H54 (cell line): ENCODE measurements around the gene FAT1.
A peak's percentile ranks its signal among the peaks of the same experiment; 100 is the strongest.

ENCODE experiments used
- DNase-seq: peaks from one replicate; pipeline ENCODE4 v3.0.0; 2011; ENCODE audit warnings: low spot score, mixed read lengths; ENCODE audit not compliant: insufficient read length
- FAIRE-seq: peaks from 3 replicates; lab custom pipeline; 2011; peaks lifted over from hg19 to GRCh38; lab: Jason Lieb, UNC
- POLR2A ChIP-seq: IDR thresholded peaks from 2 replicates; pipeline ENCODE4 v1.6.1; 2011; ENCODE audit warnings: low read depth, mild to moderate bottlenecking, low read length

FAT1 gene

GRCh38 chr4:186704057-186704456 is 19.6 kb downstream of the FAT1 start:
- FAIRE-seq (no peak), DNase-seq (no peak)

GRCh38 chr4:186703510-186703909 is 20.1 kb downstream of the FAT1 start:
- TF ChIP-seq POLR2A: no peak
- FAIRE-seq: no peak
- no peak for DNase-seq

More at GRCh38 chr4:186704057-186704456, 19.6 kb downstream of the FAT1 start:
- TF ChIP-seq POLR2A: no peak

GRCh38 chr4:186702940-186703339 is 20.7 kb downstream of the FAT1 start:
- DNase-seq (no peak), FAIRE-seq (no peak)
- no peak for TF ChIP-seq POLR2A

- no peak for FAIRE-seq
- no peak for DNase-seq
- TF ChIP-seq POLR2A: no peak
Measured at GRCh38 chr4:186702297-186702696, 21.4 kb downstream of the FAT1 start.

- no peak for DNase-seq
- no peak for TF ChIP-seq POLR2A
- no peak for FAIRE-seq
Measured at GRCh38 chr4:186701788-186702187, 21.9 kb downstream of the FAT1 start.

- no peak for FAIRE-seq
- no peak for DNase-seq
- no peak for TF ChIP-seq POLR2A
Measured at GRCh38 chr4:186701273-186701672, 22.4 kb downstream of the FAT1 start.

GRCh38 chr4:186700746-186701145 is 22.9 kb downstream of the FAT1 start:
- FAIRE-seq (no peak), DNase-seq (no peak)
- TF ChIP-seq POLR2A: no peak

- FAIRE-seq (no peak), DNase-seq (no peak)
- TF ChIP-seq POLR2A: no peak
Measured at GRCh38 chr4:186699881-186700397, 23.7 kb downstream of the FAT1 start.

GRCh38 chr4:186699298-186699697 is 24.4 kb downstream of the FAT1 start:
- DNase-seq (no peak), FAIRE-seq (no peak)
- TF ChIP-seq POLR2A: no peak

- DNase-seq (no peak), FAIRE-seq (no peak)
- TF ChIP-seq POLR2A: no peak
Measured at GRCh38 chr4:186698525-186698924, 25.1 kb downstream of the FAT1 start.

- DNase-seq: no peak
- FAIRE-seq: no peak
- TF ChIP-seq POLR2A: no peak
Measured at GRCh38 chr4:186698028-186698427, 25.6 kb downstream of the FAT1 start.

- FAIRE-seq (no peak), DNase-seq (no peak)
- no peak for TF ChIP-seq POLR2A
Measured at GRCh38 chr4:186695392-186695791, 28.3 kb downstream of the FAT1 start.

- no peak for TF ChIP-seq POLR2A
- no peak for FAIRE-seq
- no peak for DNase-seq
Measured at GRCh38 chr4:186693894-186694293, 29.8 kb downstream of the FAT1 start.

GRCh38 chr4:186693159-186693815 is 30.4 kb downstream of the FAT1 start:
- peak; percentile 52 for DNase-seq
- TF ChIP-seq POLR2A: 0 out of 2 replicates have a peak, but pooled peaks have one; percentile 10
- FAIRE-seq: peak; percentile 45

GRCh38 chr4:186691396-186691795 is 32.3 kb downstream of the FAT1 start:
- TF ChIP-seq POLR2A: no peak
- DNase-seq (no peak), FAIRE-seq (no peak)
